Measurements from ENCODE around the gene RAB27A. TPM values are rescaled to one million over a fixed set of nuclear protein-coding genes. Genes with fewer than 3 reads are reported as not detected.

The RAB27A gene
- total and polyA plus RNA-seq, 2 of the 13 experiments (the other 11 are each of a cell fraction or from before 2014, with no cell fraction given) = 3.4 to 8.1 TPM

GRCh38 chr15:55279100-55279745 is 10.4 kb downstream of the RAB27A start:
- ATAC-seq = no peak; the same call in 2 of the 3 replicates
- WGBS (ENCODE audit: low lambda C conversion rate) = 86% methylated on average over 2 of the region's 2 CpGs
- H3K4me2 ChIP-seq (ENCODE audit: low read depth, low read length) = no peak overlapping the region
- ChIA-PET POLR2A (no interaction called here), CTCF (ENCODE audit: low intra/inter-chr PET ratio, low total read pairs) (no interaction called here)
- no peak overlapping the region for H2AFZ ChIP-seq (ENCODE audit: low read length)
- H3K79me2 ChIP-seq (ENCODE audit: insufficient read depth, low read length) = no peaks in the 10 kb centered on the region
- no peaks in the 10 kb centered on the region for H3K27me3 ChIP-seq (ENCODE audit: control insufficient read depth in 1 of 2, insufficient read depth in 2 of 2, low read length in 2 of 2)
- intact Hi-C loops (cut with micrococcal nuclease; ENCODE audit: unreplicated experiment) = no loop called here
- in situ Hi-C loops (cut with HindIII; ENCODE audit: extremely low pct_ligation_motif_present, low pct_unique_long_range_greater_than_20kb) = no loop called here
- no peak overlapping the region for H3K9ac ChIP-seq (ENCODE audit: insufficient read depth, low read depth, low read length)
- no peak for FAIRE-seq
- H4K20me1 ChIP-seq (ENCODE audit: insufficient read depth, low read length) = no peaks in the 10 kb centered on the region
- H3K4me1 ChIP-seq (ENCODE audit: insufficient read depth, low read length) = peaks cover 12% of the 10 kb centered on the region
- no TSS peak for BruUV-seq (replicated peaks)
- DNase-seq (ENCODE audit: low spot score) = no peak
- H3K27ac ChIP-seq (ENCODE audit: extremely low read length, insufficient read depth, low read length) = no peak overlapping the region
- no peaks in the 10 kb centered on the region for H3K9me3 ChIP-seq (ENCODE audit: low read length)
- H3K36me3 ChIP-seq (replicated peaks in 1 of 2; ENCODE audit: control insufficient read depth in 1 of 2, insufficient read depth in 2 of 2, low read length in 2 of 2) = no peaks in the 10 kb centered on the region
- H3K4me3 ChIP-seq (replicated peaks in 1 of 3; ENCODE audit: insufficient read depth in 1 of 3, low read depth in 2 of 3, low read length in 3 of 3) = no peak overlapping the region
- no peak for TF ChIP-seq POGK (CRISPR knock-in tag; conservative IDR thresholded peaks at IDR 0.05)
- no peak for TF ChIP-seq THAP9 (CRISPR knock-in tag; IDR thresholded peaks at IDR 0.05; ENCODE audit: borderline replicate concordance)
- no peak for TF ChIP-seq AHDC1 (CRISPR knock-in tag; IDR thresholded peaks at IDR 0.05; ENCODE audit: borderline replicate concordance)
- TF ChIP-seq ZFYVE20 (CRISPR knock-in tag; IDR thresholded peaks at IDR 0.05; ENCODE audit: borderline replicate concordance, low read depth) = no peak
- TF ChIP-seq NR2F6 (IDR thresholded peaks at IDR 0.05) = no peak
- TF ChIP-seq NR2F6 (CRISPR knock-in tag; IDR thresholded peaks at IDR 0.05) = no peak
- no peak for TF ChIP-seq MAFK (conservative IDR thresholded peaks at IDR 0.05 in 1 of 2, IDR thresholded peaks at IDR 0.05 in 1 of 2; ENCODE audit: low read length in 2 of 2)
- TF ChIP-seq ZFAT (CRISPR knock-in tag; conservative IDR thresholded peaks at IDR 0.05) = no peak
- no peak for TF ChIP-seq MED1 (CRISPR knock-in tag; IDR thresholded peaks at IDR 0.05)
- TF ChIP-seq CENPT (CRISPR knock-in tag; IDR thresholded peaks at IDR 0.05; ENCODE audit: low read depth) = no peak
- no peak for TF ChIP-seq KLF13 (CRISPR knock-in tag; IDR thresholded peaks at IDR 0.05)
- no peak for TF ChIP-seq YEATS4 (CRISPR knock-in tag; IDR thresholded peaks at IDR 0.05; ENCODE audit: borderline replicate concordance)
- TF ChIP-seq ETS1 (CRISPR knock-in tag; IDR thresholded peaks at IDR 0.05) = no peak
